LNCaP clone FGC (cell line): ENCODE data around the gene UGT2B15.
"Not testable (repeated sequence)": the region's sequence is repeated elsewhere in the genome, so short reads cannot be mapped to it uniquely, and the experiment has no call there.

Experiments
- DNase-seq: peaks from one replicate; pipeline ENCODE4 v3.0.0-alpha.2; 2011; ENCODE audit warnings: low read depth
- H3K4me3 ChIP-seq: 2 replicates; pipeline ENCODE4 v1.5.1; 2011; ENCODE audit warnings: mild to moderate bottlenecking, low read depth, low read length, control low read depth
- CTCF ChIP-seq: IDR thresholded peaks from 2 replicates; pipeline ENCODE4 v1.5.1; 2012; ENCODE audit warnings: mild to moderate bottlenecking; ENCODE audit not compliant: control insufficient read depth, insufficient read depth; ENCODE audit errors: extremely low read depth

Gene UGT2B15

GRCh38 chr4:68700152-68700551 lies 29.7 kb upstream of the UGT2B15 start:
- DNase-seq = no peak
- no peak overlapping the region for H3K4me3 ChIP-seq
- TF ChIP-seq CTCF = no peak

GRCh38 chr4:68693325-68694075 lies 23.0 kb upstream of the UGT2B15 start:
- H3K4me3 ChIP-seq = no peak overlapping the region
- no peak for DNase-seq
- no peak for TF ChIP-seq CTCF

- TF ChIP-seq CTCF = no peak
- no peak overlapping the region for H3K4me3 ChIP-seq
- no peak for DNase-seq
These were observed 20.7 kb upstream of the UGT2B15 start for GRCh38 chr4:68691186-68691585.

- TF ChIP-seq CTCF = no peak
- no peak for DNase-seq
- H3K4me3 ChIP-seq = no peak overlapping the region
These were observed 12.6 kb upstream of the UGT2B15 start for GRCh38 chr4:68683034-68683433.

- DNase-seq, H3K4me3 ChIP-seq: not testable (repeated sequence)
These were observed 10.8 kb upstream of the UGT2B15 start for GRCh38 chr4:68681298-68681697.

GRCh38 chr4:68673143-68673542 lies 2.7 kb upstream of the UGT2B15 start:
- H3K4me3 ChIP-seq = no peak overlapping the region
- DNase-seq = no peak
- no peak for TF ChIP-seq CTCF

- TF ChIP-seq CTCF = peak; percentile 34
- H3K4me3 ChIP-seq, DNase-seq: not testable (repeated sequence)
These were observed 765 bp upstream of the UGT2B15 start for GRCh38 chr4:68671217-68671616.

GRCh38 chr4:68668537-68669163 lies 1.8 kb downstream of the UGT2B15 start:
- DNase-seq, H3K4me3 ChIP-seq: not testable (repeated sequence)

- DNase-seq, H3K4me3 ChIP-seq: not testable (repeated sequence)
These were observed 2.9 kb downstream of the UGT2B15 start for GRCh38 chr4:68667551-68667950.

- H3K4me3 ChIP-seq = not testable (repeated sequence)
- peak; percentile 30 for DNase-seq
These were observed 5.7 kb downstream of the UGT2B15 start for GRCh38 chr4:68664721-68665120.

- not testable (repeated sequence) for DNase-seq, H3K4me3 ChIP-seq
These were observed 7.4 kb downstream of the UGT2B15 start for GRCh38 chr4:68662836-68663574.
